GM12801 (cell line): ENCODE results near the gene RGS7.

Experiments
- CTCF ChIP-seq: IDR thresholded peaks from one replicate; pipeline ENCODE4 v1.5.1; 2011; ENCODE audit warnings: control low read depth; ENCODE audit not compliant: insufficient read length; ENCODE audit errors: extremely low read depth

The RGS7 gene

GRCh38 chr1:240888039-240888786 is 468.8 kb downstream of the RGS7 start:
- no peak for TF ChIP-seq CTCF

- TF ChIP-seq CTCF = no peak
Observed at GRCh38 chr1:240883490-240883889, 473.5 kb downstream of the RGS7 start.

GRCh38 chr1:240878631-240879030 is 478.4 kb downstream of the RGS7 start:
- no peak for TF ChIP-seq CTCF

GRCh38 chr1:240877605-240878004 is 479.4 kb downstream of the RGS7 start:
- TF ChIP-seq CTCF = no peak

GRCh38 chr1:240876071-240876470 is 480.9 kb downstream of the RGS7 start:
- TF ChIP-seq CTCF = no peak

- TF ChIP-seq CTCF = no peak
Observed at GRCh38 chr1:240869071-240869470, 487.9 kb downstream of the RGS7 start.

GRCh38 chr1:240866724-240867123 is 490.3 kb downstream of the RGS7 start:
- TF ChIP-seq CTCF = no peak
